PC-3 (cell line): ENCODE measurements around the gene SLC22A17. TPM values are rescaled to one million over a fixed set of nuclear protein-coding genes. Genes with fewer than 3 reads are reported as not detected.
A peak's percentile ranks its signal among the peaks of the same experiment; 100 is the strongest.

Experiments used
- ATAC-seq: fragments of 200-7000 bp; cut with Tn5 transposase; 2 replicates; pipeline ENCODE4 v1.9.1; 2020; ENCODE audit warnings: mild to moderate bottlenecking, moderate library complexity
- BruUV-seq: library from RNA; stranded (reverse); fragments of 400-500 nt; replicated peaks from 2 replicates; lab custom pipeline; 2021; lab: Mats Ljungman, UMichigan
- CTCF ChIA-PET: fragments of 300-600 bp; sonication (Branson Sonifier 250); formaldehyde crosslinking; loops from one replicate; lab custom pipeline; 2022; ENCODE audit warnings: antibody characterized with exemption; lab: Charles Lee
- POLR2A ChIA-PET: fragments of 300-600 bp; sonication (Branson Sonifier 250); formaldehyde crosslinking; loops from one replicate; lab custom pipeline; 2022; ENCODE audit warnings: antibody characterized with exemption; ENCODE audit not compliant: unreplicated experiment; lab: Charles Lee
- DNase-seq: peaks from one replicate; pipeline ENCODE4 v3.0.0-alpha.2; 2015
- H2AFZ ChIP-seq: fragments of 300-600 bp; sonication (generic); 2 replicates; pipeline ENCODE4 v1.6.0; 2016; ENCODE audit warnings: antibody characterized with exemption, low read length
- H3F3A ChIP-seq: fragments of 300-600 bp; sonication (generic); one replicate; pipeline ENCODE4 v1.6.0; 2017; ENCODE audit warnings: antibody characterized with exemption, low read length, control low read depth, mild to moderate bottlenecking; ENCODE audit not compliant: unreplicated experiment
- H3K27ac ChIP-seq: fragments of 300-600 bp; sonication (generic); 2 replicates; pipeline ENCODE4 v1.5.1; 2016; ENCODE audit warnings: mild to moderate bottlenecking, low read length
- H3K27me3 ChIP-seq: fragments of 300-600 bp; sonication (generic); 2 replicates; pipeline ENCODE4 v1.6.1; 2016; ENCODE audit warnings: low read length, mixed read lengths
- H3K36me3 ChIP-seq: fragments of 300-600 bp; sonication (generic); 2 replicates; pipeline ENCODE4 v1.6.1; 2016; ENCODE audit warnings: low read depth, mixed run types, low read length, mixed read lengths
- H3K4me1 ChIP-seq: fragments of 300-600 bp; sonication (generic); 2 replicates; pipeline ENCODE4 v1.5.1; 2016; ENCODE audit warnings: low read length; ENCODE audit not compliant: insufficient read depth
- H3K4me2 ChIP-seq: fragments of 300-600 bp; sonication (generic); 2 replicates; pipeline ENCODE4 v1.6.0; 2016; ENCODE audit warnings: low read length
- H3K4me3 ChIP-seq: fragments of 300-600 bp; sonication (generic); 2 replicates; pipeline ENCODE4 v1.5.1; 2016; ENCODE audit warnings: mild to moderate bottlenecking, low read length, mixed read lengths
- H3K79me2 ChIP-seq: fragments of 300-600 bp; sonication (generic); 2 replicates; pipeline ENCODE4 v1.6.1; 2017; ENCODE audit warnings: low read length, mixed read lengths
- H3K9ac ChIP-seq: fragments of 300-600 bp; sonication (generic); 2 replicates; pipeline ENCODE4 v1.6.0; 2016; ENCODE audit warnings: mild to moderate bottlenecking, low read length
- H3K9me2 ChIP-seq: fragments of 300-600 bp; sonication (generic); replicated peaks from 2 replicates; pipeline ENCODE4 v1.6.1; 2016; ENCODE audit warnings: mixed run types, low read length, mixed read lengths
- H3K9me3 ChIP-seq: fragments of 300-600 bp; sonication (generic); 2 replicates; pipeline ENCODE4 v1.6.1; 2016; ENCODE audit warnings: low read length, mixed read lengths
- H4K20me1 ChIP-seq: fragments of 300-600 bp; sonication (generic); 2 replicates; pipeline ENCODE4 v1.6.1; 2016; ENCODE audit warnings: low read length, mixed read lengths
- CTCF ChIP-seq: fragments of 300-600 bp; sonication (generic); conservative IDR thresholded peaks from 2 replicates; pipeline ENCODE4 v1.5.1; 2017; ENCODE audit warnings: antibody characterized with exemption, low read depth, mild to moderate bottlenecking, low read length
- EZH2 ChIP-seq: fragments of 300-600 bp; sonication (generic); IDR thresholded peaks from one replicate; pipeline ENCODE4 v1.6.1; 2017; ENCODE audit warnings: antibody characterized with exemption, mild to moderate bottlenecking, low read length; ENCODE audit not compliant: unreplicated experiment
- EZH2phosphoT487 ChIP-seq: fragments of 300-600 bp; sonication (generic); IDR thresholded peaks from 2 replicates; pipeline ENCODE4 v1.6.1; 2018; ENCODE audit warnings: mild to moderate bottlenecking, antibody characterized with exemption, low read length, borderline replicate concordance
- intact Hi-C: fragments of 100-400 bp; cut with micrococcal nuclease; formaldehyde crosslinking; loops from 2 replicates; pipeline ENCODE4 v1.9.0; 2023
- total RNA-seq: library from RNA; depleted of rRNA; stranded (reverse); fragments of >200 nt; gene quantifications from 2 replicates; pipeline ENCODE4 v1.2.3, GENCODE V29; 2014

SLC22A17 gene
- total RNA-seq, 1 experiment from 2014 or later, result 12.0 TPM

- POLR2A ChIA-PET, result interaction anchor here (0.6 to 2.0 kb wide), 4 partner anchors 16 to 254 kb away, joined by 3 to 13 read pairs (median 6); partner anchors contain the start of genes HOMEZ and PABPN1
- no TSS peak for BruUV-seq
Observed at GRCh38 chr14:23301969-23302289, 50.8 kb downstream of the SLC22A17 start.

GRCh38 chr14:23301288-23301968, 51.3 kb downstream of the SLC22A17 start:
- Histone ChIP-seq H4K20me1 (no peaks in the 10 kb centered on the region), H3K4me2 (peak overlapping the region; percentile 97), H3K36me3 (no peaks in the 10 kb centered on the region), H3K27ac (peak overlapping the region; percentile 63), H3K9me2 (no peaks in the 10 kb centered on the region), H3K4me1 (peaks cover 20% of the 10 kb centered on the region), H3K9ac (peak overlapping the region; percentile 76), H3F3A (peaks cover 4% of the 10 kb centered on the region), H3K27me3 (no peaks in the 10 kb centered on the region), H3K79me2 (peaks cover 12% of the 10 kb centered on the region), H2AFZ (peak overlapping the region; percentile 93), H3K9me3 (no peaks in the 10 kb centered on the region), H3K4me3 (peak overlapping the region; percentile 79)
- no TSS peak for BruUV-seq
- DNase-seq, result peak; percentile 99
- intact Hi-C loops, result loop anchor here (1.0 to 10.0 kb wide), 4 partner anchors 15 to 537 kb away; partner anchors contain the start of genes HOMEZ, OXA1L and PABPN1
- ChIA-PET CTCF (interaction anchor here (0.6 to 0.9 kb wide), 4 partner anchors 15 to 206 kb away, joined by 3 to 8 read pairs (median 6); partner anchors contain the start of genes C14orf119, HOMEZ and PABPN1), POLR2A (interaction anchor here (0.6 to 2.0 kb wide), 4 partner anchors 15 to 254 kb away, joined by 4 to 13 read pairs (median 6); partner anchors contain the start of genes HOMEZ and PABPN1)
- ATAC-seq, result peak; percentile 75
- peak; percentile 96 for TF ChIP-seq EZH2phosphoT487
- TF ChIP-seq CTCF, result peak; percentile 78
- TF ChIP-seq EZH2, result no peak

More at GRCh38 chr14:23301969-23302289, 50.8 kb downstream of the SLC22A17 start:
- peak; percentile 5 for ATAC-seq
- Histone ChIP-seq H3F3A (peaks cover 4% of the 10 kb centered on the region), H4K20me1 (no peaks in the 10 kb centered on the region), H3K79me2 (peaks cover 15% of the 10 kb centered on the region), H2AFZ (peak overlapping the region; percentile 93), H3K9me3 (no peaks in the 10 kb centered on the region), H3K27ac (peak overlapping the region; percentile 49; the same call in 1 of the 2 replicates), H3K4me2 (peak overlapping the region; percentile 97), H3K9ac (peak overlapping the region; percentile 76), H3K9me2 (no peaks in the 10 kb centered on the region), H3K4me3 (peak overlapping the region; percentile 79), H3K27me3 (no peaks in the 10 kb centered on the region), H3K4me1 (peaks cover 20% of the 10 kb centered on the region), H3K36me3 (no peaks in the 10 kb centered on the region)
- no peak for TF ChIP-seq EZH2
- TF ChIP-seq CTCF, result no peak
- no peak for TF ChIP-seq EZH2phosphoT487
- CTCF ChIA-PET, result no interaction called here
- no peak for DNase-seq
- intact Hi-C loops, result loop anchor here (1.0 to 10.0 kb wide), 4 partner anchors 16 to 537 kb away; partner anchors contain the start of genes HOMEZ, OXA1L and PABPN1
